HepG2 (cell line): ENCODE results near the gene NOXO1. TPM values are rescaled to one million over a fixed set of nuclear protein-coding genes. Genes with fewer than 3 reads are reported as not detected.

ENCODE experiments used
- ATAC-seq: fragments of 200-7000 bp; cut with Tn5 transposase; 3 replicates; pipeline ENCODE4 v1.9.1; 2020; ENCODE audit warnings: mild to moderate bottlenecking, moderate library complexity
- BruUV-seq: library from RNA; stranded (reverse); fragments of 400-500 nt; replicated peaks from 2 replicates; lab custom pipeline; 2021; lab: Mats Ljungman, UMichigan
- CTCF ChIA-PET: fragments of 300-600 bp; formaldehyde crosslinking; extraction: SDS; loops from one replicate; lab custom pipeline; 2021; ENCODE audit warnings: low total read pairs, inconsistent platforms, low intra/inter-chr PET ratio; lab: Yijun Ruan, JAX
- POLR2A ChIA-PET: fragments of 350-600 bp; sonication (Branson Sonifier 250); formaldehyde crosslinking; loops from one replicate; lab custom pipeline; 2020; ENCODE audit warnings: antibody characterized with exemption, inconsistent platforms; lab: Yijun Ruan, JAX
- DNase-seq: peaks from one replicate; pipeline ENCODE4 v3.0.0-alpha.2; 2015; ENCODE audit warnings: low spot score
- FAIRE-seq: peaks from 3 replicates; lab custom pipeline; 2011; peaks lifted over from hg19 to GRCh38; lab: Jason Lieb, UNC
- H2AFZ ChIP-seq: one replicate; pipeline ENCODE4 v1.6.1; 2011; ENCODE audit warnings: low read length, inconsistent platforms
- H3K27ac ChIP-seq: fragments of 300-600 bp; 3 replicates; pipeline ENCODE4 v1.8.0; 2011; ENCODE audit warnings: mixed run types, mild to moderate bottlenecking, mixed read lengths, low read length, inconsistent platforms; ENCODE audit not compliant: insufficient read depth; ENCODE audit errors: extremely low read length
- H3K27me3 ChIP-seq, 2 experiments: fragments of 200-600 bp in 1 of 2; 2 replicates in 1 of 2; 3 replicates in 1 of 2; pipeline versions ENCODE4 v1.6.0 to v1.8.0; 2011; ENCODE audit warnings: low read length in 2 of 2, mild to moderate bottlenecking in 2 of 2, moderate library complexity in 2 of 2, inconsistent platforms in 1 of 2; ENCODE audit not compliant: insufficient read depth in 2 of 2, control insufficient read depth in 1 of 2
- H3K36me3 ChIP-seq, 2 experiments: fragments of 200-600 bp in 1 of 2; replicated peaks in 1 of 2; 2 replicates in 1 of 2; 3 replicates in 1 of 2; pipeline versions ENCODE4 v1.5.1 to v1.8.0; 2011; ENCODE audit warnings: low read length in 2 of 2, inconsistent platforms in 1 of 2; ENCODE audit not compliant: insufficient read depth in 2 of 2, control insufficient read depth in 1 of 2
- H3K4me1 ChIP-seq: 2 replicates; pipeline ENCODE4 v1.5.1; 2012; ENCODE audit warnings: low read length, inconsistent platforms; ENCODE audit not compliant: insufficient read depth
- H3K4me2 ChIP-seq: 2 replicates; pipeline ENCODE4 v1.6.0; 2011; ENCODE audit warnings: low read depth, low read length, inconsistent platforms
- H3K4me3 ChIP-seq, 3 experiments: fragments of 200-600 bp in 1 of 3; sonication (generic), shearing (Covaris generic) in 1 of 3; replicated peaks in 1 of 3; 2 replicates each; pipeline ENCODE4 v1.5.1; 2011 to 2016; ENCODE audit warnings: low read length in 3 of 3, inconsistent platforms in 2 of 3, low read depth in 2 of 3, mild to moderate bottlenecking in 2 of 3, control low read depth in 1 of 3, mixed read lengths in 1 of 3; ENCODE audit not compliant: insufficient read depth in 1 of 3
- H3K79me2 ChIP-seq: one replicate; pipeline ENCODE4 v1.6.1; 2011; ENCODE audit warnings: low read length, inconsistent platforms; ENCODE audit not compliant: insufficient read depth
- H3K9ac ChIP-seq: 2 replicates; pipeline ENCODE4 v1.6.0; 2011; ENCODE audit warnings: mild to moderate bottlenecking, low read depth, low read length, inconsistent platforms; ENCODE audit not compliant: insufficient read depth
- H3K9me3 ChIP-seq: 2 replicates; pipeline ENCODE4 v1.5.1; 2012; ENCODE audit warnings: mild to moderate bottlenecking, low read length
- H4K20me1 ChIP-seq: 2 replicates; pipeline ENCODE4 v1.6.0; 2011; ENCODE audit warnings: inconsistent platforms, mild to moderate bottlenecking, low read length, moderate library complexity; ENCODE audit not compliant: insufficient read depth
- FOSL2 ChIP-seq: sonication (generic); formaldehyde crosslinking; IDR thresholded peaks from 2 replicates; pipeline ENCODE4 v1.4.0; 2020; ENCODE audit warnings: missing genetic modification reagents
- IRF9 ChIP-seq: sonication (generic); formaldehyde crosslinking; IDR thresholded peaks from 2 replicates; pipeline ENCODE4 v1.8.0; 2022; ENCODE audit warnings: missing genetic modification reagents, mild to moderate bottlenecking, borderline replicate concordance
- PREB ChIP-seq: sonication (generic); formaldehyde crosslinking; IDR thresholded peaks from 2 replicates; pipeline ENCODE4 v1.4.0; 2020; ENCODE audit warnings: missing genetic modification reagents
- SRF ChIP-seq: IDR thresholded peaks from 2 replicates; pipeline ENCODE4 v1.6.1; 2011; ENCODE audit warnings: mild to moderate bottlenecking, low read depth, low read length, moderate library complexity
- ZMAT3 ChIP-seq: sonication (generic); formaldehyde crosslinking; conservative IDR thresholded peaks from 2 replicates; pipeline ENCODE4 v1.7.0; 2021; ENCODE audit warnings: missing genetic modification reagents
- ZNF431 ChIP-seq: sonication (generic); formaldehyde crosslinking; IDR thresholded peaks from 2 replicates; pipeline ENCODE4 v1.9.0; 2022; ENCODE audit warnings: missing genetic modification reagents, low read depth, mild to moderate bottlenecking, borderline replicate concordance
- ZNF562 ChIP-seq: sonication (generic); formaldehyde crosslinking; IDR thresholded peaks from 2 replicates; pipeline ENCODE4 v1.8.0; 2022; ENCODE audit warnings: missing genetic modification reagents, borderline replicate concordance
- WGBS: methylation state at CpG from one replicate; pipeline ENCODE4 v1.1.6; 2017; ENCODE audit warnings: low lambda C conversion rate; 5-methylcytosine and 5-hydroxymethylcytosine counted together
- in situ Hi-C: cut with HindIII; loops from 2 replicates; pipeline ENCODE4 v1.10.0; 2017; ENCODE audit warnings: low pct_unique_long_range_greater_than_20kb; ENCODE audit not compliant: extremely low pct_ligation_motif_present
- intact Hi-C: fragments of 100-400 bp; cut with micrococcal nuclease; formaldehyde crosslinking; loops from one replicate; pipeline ENCODE4 v1.10.0; 2022; ENCODE audit not compliant: unreplicated experiment
- polyA plus RNA-seq, 8 experiments: library from polyadenylated mRNA; depleted of rRNA in 3 of 8; stranded (reverse) in 7 of 8; unstranded in 1 of 8; fragments of >200 nt; fragmentation: Illumina TruSeq in 4 of 8; extraction: Trizol in 4 of 8; gene quantifications; 2 replicates each; pipeline versions ENCODE4 v1.2.1 to v1.2.3, GENCODE V29; 2011 to 2016; ENCODE audit warnings: low read depth in 4 of 8, missing spikeins in 1 of 8, mixed read lengths in 1 of 8; ENCODE audit not compliant: insufficient read depth in 1 of 8
- total RNA-seq, 5 experiments: library from RNA; depleted of rRNA; stranded (reverse); fragments of >200 nt; fragmentation: Illumina TruSeq; extraction: Trizol; gene quantifications; 2 replicates each; pipeline ENCODE4 v1.2.3, GENCODE V29; 2016; ENCODE audit warnings: low read depth in 1 of 5

Gene NOXO1
- total and polyA plus RNA-seq, 2 of the 13 experiments (the other 11 are each of a cell fraction or from before 2014, with no cell fraction given), result 0.69 to 1.4 TPM

GRCh38 chr16:2013527-2013926 is 32.3 kb upstream of the NOXO1 start:
- Histone ChIP-seq H3K79me2 (peaks cover 16% of the 10 kb centered on the region), H3K27me3 (no peaks in the 10 kb centered on the region), H2AFZ (no peak overlapping the region), H3K9me3 (no peaks in the 10 kb centered on the region), H3K9ac (no peak overlapping the region), H3K4me1 (peaks cover 57% of the 10 kb centered on the region), H3K4me3 (no peak overlapping the region), H3K36me3 (no peaks in the 10 kb centered on the region), H4K20me1 (peaks cover 1% of the 10 kb centered on the region; the same call in 1 of the 2 replicates)
- BruUV-seq, result no TSS peak
- 69% methylated on average over 15 of the region's 15 CpGs for WGBS
- in situ Hi-C loops, result no loop called here
- CTCF ChIA-PET, result no interaction called here
- FAIRE-seq (no peak), DNase-seq (no peak)
- POLR2A ChIA-PET, result no interaction called here
- intact Hi-C loops, result no loop called here
- TF ChIP-seq ZNF431 (CRISPR knock-in tag), result no peak
- no peak for TF ChIP-seq IRF9 (CRISPR knock-in tag)
- TF ChIP-seq SRF, result no peak
- TF ChIP-seq PREB (CRISPR knock-in tag), result no peak
- no peak for TF ChIP-seq FOSL2 (CRISPR knock-in tag)
- TF ChIP-seq ZNF562 (CRISPR knock-in tag), result no peak
- TF ChIP-seq ZMAT3 (CRISPR knock-in tag), result no peak
- TF ChIP-seq, all 625 proteins: peak for 0
- Histone ChIP-seq H3K4me2 (no peak overlapping the region), H3K27ac (no peak overlapping the region)
- ATAC-seq, result no peak
